ENCODE measurements around the gene DHRS3.

The DHRS3 gene

DNA sequence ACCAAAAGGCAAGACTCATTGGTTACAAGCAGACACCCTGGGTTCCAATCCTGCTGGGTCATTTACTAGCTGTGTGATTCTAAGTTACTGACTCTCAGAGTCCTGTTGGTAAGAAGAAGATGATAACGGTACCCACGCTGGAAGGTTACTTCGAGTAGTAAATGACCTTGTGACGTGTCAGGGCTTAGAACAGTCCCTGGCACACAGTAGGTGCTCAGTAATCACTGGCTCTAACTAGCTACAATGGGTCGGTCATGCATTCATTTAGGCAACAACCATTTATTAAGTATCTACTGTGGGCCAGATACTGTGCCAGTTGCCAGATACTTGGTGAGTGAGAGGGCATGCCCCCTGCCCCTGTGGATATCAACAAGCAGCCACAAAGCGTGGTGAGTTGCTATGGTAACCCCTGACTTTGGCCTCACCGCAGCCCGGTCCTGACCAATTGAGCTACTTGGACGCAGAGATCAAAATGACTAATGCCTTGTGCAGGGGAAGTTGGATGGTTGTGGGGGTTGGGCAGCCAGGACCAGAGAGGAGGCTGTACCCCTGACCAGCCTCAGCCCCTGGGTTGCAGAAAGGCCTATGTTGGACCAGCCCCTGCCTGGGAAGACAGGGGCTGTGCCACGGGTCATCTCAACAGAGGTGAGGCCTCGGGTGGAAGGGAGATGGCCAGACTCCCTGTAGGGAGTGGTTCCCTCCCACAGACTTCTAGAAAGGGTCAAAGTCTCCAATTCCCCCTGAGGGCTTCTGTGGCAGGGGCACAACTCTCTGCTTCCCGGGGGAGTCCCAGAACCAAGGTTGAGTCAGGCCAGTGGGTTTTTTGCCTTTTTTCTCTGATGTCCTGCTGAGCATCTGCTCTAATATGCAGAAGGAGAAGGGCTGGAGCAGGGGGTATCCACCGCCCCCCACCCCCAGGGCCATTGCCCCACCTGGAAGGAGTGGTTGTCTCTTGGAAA lies 16.0 kb downstream of the DHRS3 start:
- in situ Hi-C loops (cut with MboI; ENCODE audit: low sequenced_read_pairs) = no loop called here

DNA sequence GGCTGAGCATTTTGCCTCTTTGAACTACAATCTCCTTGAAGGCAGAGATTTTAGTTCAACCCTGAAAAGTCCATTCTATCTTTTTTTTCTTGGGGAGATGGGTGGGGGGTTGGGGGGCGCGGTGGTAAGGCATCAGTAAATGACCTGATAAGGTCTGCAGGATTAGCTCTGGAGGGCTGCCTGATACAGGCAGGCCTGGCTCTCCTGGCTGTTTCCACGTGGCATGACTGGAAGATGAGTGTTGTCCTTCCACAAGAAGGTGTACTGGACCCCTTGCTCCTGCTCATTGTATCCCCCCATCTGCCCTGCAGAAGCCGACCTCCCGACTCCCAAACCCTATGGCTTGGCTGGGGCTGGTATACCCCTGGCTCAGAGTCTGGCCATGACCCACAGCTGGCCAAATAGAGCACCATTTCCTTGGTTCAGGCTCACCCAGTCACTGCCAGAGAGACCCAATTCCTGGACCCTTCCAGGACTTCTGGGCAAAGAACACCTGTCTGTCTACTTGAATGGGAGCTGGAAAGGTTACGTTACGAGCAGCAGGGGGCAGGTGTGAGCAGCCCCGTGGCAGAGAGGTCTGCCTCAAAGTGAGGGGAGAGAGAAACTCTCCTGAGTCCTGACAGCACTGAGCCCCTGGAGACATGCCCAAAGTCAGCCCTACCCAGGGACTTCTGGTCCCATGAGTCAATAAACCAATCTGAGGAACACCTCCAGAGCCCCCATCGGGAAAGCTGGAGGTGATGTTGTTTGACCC lies 17.0 kb downstream of the DHRS3 start:
- in situ Hi-C loops (cut with MboI; ENCODE audit: low sequenced_read_pairs) = no loop called here

DNA sequence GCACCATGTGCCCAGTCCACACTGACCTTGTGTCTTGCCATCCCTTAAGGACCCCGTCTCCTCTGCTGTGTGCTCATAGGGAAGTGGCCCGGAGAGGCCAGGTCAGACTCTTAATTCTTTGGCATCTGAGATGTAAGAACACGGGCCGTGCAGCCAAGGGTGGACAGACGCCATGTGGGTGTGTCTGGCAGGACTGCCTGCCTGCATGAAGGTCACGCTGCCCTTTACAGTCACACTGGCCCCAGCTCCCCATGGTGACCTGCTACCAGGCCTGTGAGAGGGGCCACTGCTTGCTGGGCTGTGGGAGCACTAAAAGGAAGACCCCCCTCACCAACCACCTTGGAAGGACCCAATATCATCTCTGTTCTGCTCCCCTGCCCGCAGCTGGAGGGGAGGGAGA lies 17.7 kb downstream of the DHRS3 start:
- in situ Hi-C loops (cut with MboI; ENCODE audit: low sequenced_read_pairs) = no loop called here

DNA sequence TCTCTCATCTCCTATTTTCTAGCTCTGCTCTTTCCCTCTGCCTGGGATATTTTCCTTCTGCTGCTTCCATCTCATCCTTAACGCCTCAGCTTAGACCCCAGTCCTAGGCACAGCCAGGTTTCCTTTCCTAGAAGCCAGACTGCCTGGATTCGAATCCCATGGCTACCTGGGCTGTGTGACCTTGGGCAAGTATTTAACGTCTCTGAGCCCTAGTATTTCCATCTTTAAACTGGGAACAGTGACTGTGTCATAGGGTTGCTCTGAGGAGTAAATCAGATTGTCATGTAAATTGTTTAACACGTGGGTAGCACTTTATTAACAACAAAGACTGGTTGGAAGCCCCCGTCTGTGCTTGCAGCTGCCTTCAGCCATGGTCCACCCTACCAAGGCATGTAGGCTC lies 18.4 kb downstream of the DHRS3 start:
- in situ Hi-C loops (cut with MboI; ENCODE audit: low sequenced_read_pairs) = no loop called here

DNA sequence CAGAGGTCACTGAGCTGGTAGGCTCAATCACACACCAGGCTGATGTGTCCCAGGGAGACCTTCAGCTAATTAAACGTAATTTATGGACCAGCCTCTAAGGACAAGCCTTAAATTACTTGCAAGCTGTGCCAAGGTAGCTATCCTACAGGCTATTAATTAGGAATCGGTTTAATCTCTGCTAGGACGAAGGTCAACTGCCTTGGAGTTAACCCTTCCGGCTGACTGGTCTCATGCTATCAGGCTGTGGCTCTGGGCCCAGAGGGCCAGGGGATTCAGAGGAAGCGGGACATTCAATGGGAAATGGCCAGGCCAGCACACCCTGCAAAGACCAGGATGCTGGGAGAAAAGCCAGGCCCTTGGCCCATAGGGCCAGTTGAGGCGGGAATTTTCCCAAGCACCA lies 19.0 kb downstream of the DHRS3 start:
- in situ Hi-C loops (cut with MboI; ENCODE audit: low sequenced_read_pairs) = no loop called here

DNA sequence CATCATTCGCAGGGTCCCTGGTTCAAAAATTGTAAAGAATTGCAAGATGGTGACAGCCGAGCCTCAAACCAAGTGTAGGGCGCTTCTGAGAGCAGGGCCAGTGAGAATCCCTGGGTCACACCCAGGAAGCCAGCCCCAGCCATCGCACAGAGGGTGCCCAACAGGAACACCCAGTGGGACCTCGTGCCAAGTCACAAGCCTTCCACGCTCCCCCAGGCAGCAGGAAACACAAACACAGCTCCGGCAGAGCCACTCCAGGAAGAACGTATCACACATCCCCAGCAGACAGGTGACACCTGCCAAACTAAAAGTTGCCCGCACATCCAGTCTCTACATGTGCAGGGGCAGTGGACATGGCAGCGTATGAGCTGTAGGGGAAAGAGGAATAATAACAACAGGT lies 20.2 kb downstream of the DHRS3 start:
- in situ Hi-C loops (cut with MboI; ENCODE audit: low sequenced_read_pairs) = no loop called here

DNA sequence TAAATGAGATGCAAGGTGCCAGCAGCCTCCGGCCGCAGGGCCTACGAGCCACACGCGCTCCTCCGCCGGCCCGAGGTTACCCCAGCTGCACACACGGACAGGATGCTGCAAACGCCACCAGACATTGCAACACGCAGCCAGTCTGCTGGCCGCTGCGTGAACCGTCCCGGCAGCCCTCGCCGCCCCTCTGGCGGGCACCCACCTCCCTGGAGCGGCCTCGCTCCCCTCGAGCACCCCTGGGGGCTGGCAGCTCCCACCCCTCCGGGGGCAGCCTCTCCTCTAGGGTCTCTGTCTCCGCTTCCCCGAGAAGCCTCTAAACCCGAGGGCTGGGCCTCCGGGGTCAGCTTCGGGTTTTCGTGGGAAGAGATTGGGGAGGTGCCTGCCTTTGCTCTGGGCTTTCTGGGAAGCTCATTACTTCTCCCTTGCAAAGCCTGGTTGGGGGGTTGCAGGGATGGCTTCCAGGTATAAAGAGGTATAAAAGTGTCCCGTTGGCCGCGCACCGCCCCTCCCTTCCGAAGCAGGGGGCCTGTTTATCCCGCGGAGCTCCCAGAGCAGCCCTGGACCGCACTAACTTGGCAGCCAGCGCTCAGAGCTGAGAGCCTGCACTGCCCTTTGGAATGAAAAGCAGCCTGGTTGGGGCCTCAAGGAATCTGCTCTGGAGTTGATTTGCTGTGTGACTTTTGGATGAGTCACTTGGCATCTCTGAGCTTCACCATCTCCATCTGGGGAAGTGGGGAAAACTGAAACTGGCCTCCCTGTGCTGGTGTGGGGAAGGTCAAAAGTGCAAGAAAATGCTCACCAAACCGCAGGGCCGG lies 21.8 kb downstream of the DHRS3 start:
- in situ Hi-C loops (cut with MboI; ENCODE audit: low sequenced_read_pairs) = no loop called here

DNA sequence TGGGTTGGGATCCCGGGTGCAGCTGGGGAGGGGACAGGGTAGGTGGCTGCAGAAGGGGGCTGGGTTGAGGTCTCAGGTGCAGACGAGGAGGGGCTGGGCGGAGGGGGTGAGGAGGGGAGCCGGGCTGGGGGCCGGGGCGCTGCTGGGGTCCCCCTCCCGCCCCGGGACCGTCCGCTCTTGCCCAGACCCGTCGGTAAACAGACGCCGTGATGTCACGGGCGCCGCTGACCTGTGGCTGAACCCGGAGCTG lies 22.3 kb downstream of the DHRS3 start:
- in situ Hi-C loops (cut with MboI; ENCODE audit: low sequenced_read_pairs) = no loop called here

DNA sequence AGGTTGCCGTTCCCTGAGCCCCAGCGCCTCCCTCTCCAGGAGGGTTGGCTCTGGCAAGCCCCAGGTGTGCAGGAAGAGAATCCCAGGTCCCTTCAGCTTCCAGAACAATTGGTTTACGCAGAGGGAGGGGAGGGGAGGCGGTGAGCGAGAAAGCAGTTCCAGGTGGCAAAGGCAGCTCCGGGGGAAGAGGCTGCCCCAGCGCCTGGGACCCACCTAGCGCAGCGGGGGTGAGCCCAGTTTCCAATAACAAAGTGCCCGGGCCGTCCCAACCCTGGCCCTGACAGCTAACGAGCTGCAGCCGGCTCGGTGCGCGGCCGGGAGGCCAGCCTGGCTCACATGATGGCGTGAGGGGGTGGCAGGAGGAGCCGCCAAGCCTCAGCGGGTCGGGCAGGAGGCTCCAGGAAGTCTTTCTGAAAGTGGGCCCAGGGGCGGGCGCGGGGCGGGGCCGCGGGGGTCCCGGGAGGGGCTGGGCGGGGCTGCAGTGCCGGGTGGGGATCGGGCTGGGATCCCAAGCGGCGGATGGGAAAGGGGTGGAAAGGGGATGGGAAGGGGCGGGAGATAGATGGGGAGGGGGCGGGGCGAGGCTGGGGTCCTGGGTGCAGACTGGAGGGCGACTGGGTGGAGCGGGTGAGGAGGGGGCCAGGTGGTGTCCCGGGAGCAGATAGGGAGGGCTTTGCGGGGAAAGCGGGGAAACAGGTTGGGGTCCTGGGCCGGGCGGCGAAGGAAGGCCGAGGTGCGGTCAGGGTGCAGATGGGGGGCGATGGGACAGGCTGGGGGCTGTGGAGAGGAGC lies 22.8 kb downstream of the DHRS3 start:
- in situ Hi-C loops (cut with MboI; ENCODE audit: low sequenced_read_pairs) = no loop called here

DNA sequence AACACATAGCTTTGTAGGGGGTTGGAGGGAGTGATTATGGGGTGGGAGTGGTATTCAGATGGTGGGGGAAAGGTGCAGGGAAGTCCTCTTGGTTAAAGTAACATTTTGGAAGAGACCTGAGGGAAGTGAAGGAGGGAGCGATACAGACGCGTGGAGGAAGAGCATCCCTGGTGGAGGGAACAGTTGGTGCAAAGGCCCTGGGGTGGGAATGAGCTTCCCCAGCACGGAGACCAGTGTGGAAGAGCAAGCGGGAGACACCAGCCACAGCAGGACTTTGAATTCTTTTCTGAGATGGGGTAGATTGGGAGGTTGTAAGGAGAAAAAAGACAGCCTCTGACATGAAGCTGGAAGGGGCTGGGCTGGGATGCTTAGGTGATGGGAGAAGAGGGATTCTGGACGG lies 23.5 kb downstream of the DHRS3 start:
- in situ Hi-C loops (cut with MboI; ENCODE audit: low sequenced_read_pairs) = no loop called here

DNA sequence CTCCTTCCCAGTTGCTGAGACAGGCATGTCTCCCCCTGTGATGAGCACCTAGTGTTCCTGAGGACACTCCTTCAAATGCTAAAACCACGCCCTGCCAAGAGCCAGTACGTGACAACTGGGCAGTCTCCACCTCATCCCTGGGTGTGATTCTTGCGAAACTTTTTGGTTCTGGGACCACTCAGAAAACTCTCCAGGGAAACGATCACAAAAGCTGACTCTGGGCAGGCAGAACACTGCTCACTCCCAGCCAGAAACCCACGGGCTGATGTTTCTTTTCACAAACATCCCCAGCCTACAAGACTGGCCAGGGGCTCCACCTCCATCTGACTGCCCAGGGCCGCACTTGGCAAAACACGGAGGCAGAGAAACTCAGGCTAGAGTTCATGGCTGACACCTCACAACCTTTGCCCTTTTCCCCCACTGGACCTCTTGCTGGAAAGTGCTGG lies 24.4 kb downstream of the DHRS3 start:
- in situ Hi-C loops (cut with MboI; ENCODE audit: low sequenced_read_pairs) = no loop called here

DNA sequence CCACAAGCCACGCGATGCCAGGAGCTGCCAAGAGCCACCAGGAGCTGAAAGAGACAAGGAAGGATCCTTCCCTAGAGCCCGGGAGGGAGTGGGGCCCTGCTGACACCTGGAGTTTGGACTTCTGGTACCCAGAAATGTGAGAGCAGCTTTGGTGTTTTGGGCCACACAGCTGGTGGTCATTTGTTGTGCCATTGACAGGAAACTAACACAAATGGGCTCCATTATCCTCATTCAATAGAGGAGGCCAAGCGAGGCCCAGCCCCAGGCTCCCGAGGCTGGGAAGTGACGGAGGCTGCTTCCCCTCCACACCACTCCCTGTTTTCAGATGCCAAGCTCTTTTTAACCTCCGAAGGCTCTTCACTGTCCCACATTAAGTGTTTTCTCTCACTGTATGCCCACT lies 25.5 kb downstream of the DHRS3 start:
- in situ Hi-C loops (cut with MboI; ENCODE audit: low sequenced_read_pairs) = no loop called here

DNA sequence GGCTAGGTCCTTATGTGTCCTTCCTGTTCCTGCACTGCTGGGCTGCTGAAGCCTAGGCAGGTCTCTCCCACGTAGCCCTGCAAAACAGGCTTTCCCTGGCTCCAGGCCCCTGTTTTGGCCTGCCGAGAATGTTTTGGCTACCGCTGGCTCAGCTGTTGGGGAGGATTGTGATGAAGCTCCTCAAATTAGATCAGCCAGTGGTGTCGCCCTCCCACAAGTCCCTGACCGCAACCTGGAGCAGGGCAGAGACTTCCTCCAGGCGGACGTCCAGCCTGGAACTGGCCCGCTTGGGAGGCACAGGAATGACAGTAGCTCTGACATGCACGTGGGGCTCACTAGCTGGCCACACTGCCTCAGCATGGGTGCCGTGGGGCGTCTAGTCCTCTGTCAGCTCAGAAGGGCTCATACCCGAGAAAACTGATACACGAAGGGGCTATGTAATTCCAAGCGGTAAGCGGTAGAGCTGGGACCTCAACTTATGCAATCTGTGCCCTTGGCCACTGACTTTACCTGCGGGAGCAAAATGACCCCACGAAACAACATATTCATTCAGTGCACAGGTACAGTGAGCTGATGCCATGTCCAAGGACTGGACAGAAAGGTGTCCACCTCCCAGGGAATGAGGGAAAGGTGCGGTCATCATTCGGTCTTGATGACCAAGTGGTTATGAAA lies 26.6 kb downstream of the DHRS3 start:
- in situ Hi-C loops (cut with MboI; ENCODE audit: low sequenced_read_pairs) = no loop called here

DNA sequence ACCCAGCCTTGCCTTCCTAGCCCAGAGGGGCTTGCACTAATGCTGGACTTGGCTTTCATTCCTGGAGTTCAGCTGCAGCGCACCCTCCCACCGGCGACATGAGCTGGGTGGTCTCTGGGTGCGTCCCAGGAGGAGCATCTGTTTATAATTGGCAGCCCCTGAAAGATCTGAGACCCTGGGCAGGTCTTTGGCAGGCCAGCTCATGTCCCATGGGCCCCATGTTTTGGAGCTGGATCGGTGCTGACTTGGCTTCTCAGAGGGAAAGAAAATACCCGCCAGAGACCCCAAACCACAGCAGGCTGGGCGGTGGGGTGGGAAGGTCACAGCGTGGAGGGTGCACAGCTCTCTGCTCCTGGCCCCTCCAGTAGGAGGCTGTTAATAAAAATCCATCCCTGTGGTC lies 29.3 kb downstream of the DHRS3 start:
- in situ Hi-C loops (cut with MboI; ENCODE audit: low sequenced_read_pairs) = no loop called here

DNA sequence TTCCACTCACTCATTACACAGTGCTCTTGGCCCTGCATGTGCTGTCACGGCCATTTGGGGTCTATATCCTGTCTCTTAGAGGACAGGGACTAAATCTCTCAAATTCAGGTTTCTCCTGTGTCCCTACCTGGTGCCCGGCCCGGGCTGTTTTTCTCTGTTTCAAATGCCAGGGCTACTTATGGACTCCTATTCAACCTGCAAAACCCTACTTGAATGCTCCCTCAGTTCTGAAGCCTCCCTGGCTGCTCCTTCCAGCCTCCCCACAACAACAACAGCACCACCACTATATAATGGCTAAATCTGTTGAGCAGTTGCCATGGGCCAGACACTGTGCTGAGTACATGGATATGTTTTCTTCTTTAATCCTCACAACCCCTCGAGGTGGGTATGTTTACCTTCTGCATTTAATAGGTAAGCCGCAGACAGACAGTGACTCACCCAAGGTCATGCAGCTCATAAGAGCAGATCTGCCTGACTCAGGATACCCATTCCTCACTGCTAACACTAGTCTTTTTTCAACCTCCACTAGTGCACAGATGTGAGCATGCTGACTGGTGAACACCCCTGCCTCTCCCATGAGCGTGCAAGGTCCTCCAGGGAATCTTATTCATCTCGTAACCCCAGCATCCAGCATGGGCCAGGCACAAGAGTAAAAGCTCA lies 29.9 kb downstream of the DHRS3 start:
- in situ Hi-C loops (cut with MboI; ENCODE audit: low sequenced_read_pairs) = no loop called here

DNA sequence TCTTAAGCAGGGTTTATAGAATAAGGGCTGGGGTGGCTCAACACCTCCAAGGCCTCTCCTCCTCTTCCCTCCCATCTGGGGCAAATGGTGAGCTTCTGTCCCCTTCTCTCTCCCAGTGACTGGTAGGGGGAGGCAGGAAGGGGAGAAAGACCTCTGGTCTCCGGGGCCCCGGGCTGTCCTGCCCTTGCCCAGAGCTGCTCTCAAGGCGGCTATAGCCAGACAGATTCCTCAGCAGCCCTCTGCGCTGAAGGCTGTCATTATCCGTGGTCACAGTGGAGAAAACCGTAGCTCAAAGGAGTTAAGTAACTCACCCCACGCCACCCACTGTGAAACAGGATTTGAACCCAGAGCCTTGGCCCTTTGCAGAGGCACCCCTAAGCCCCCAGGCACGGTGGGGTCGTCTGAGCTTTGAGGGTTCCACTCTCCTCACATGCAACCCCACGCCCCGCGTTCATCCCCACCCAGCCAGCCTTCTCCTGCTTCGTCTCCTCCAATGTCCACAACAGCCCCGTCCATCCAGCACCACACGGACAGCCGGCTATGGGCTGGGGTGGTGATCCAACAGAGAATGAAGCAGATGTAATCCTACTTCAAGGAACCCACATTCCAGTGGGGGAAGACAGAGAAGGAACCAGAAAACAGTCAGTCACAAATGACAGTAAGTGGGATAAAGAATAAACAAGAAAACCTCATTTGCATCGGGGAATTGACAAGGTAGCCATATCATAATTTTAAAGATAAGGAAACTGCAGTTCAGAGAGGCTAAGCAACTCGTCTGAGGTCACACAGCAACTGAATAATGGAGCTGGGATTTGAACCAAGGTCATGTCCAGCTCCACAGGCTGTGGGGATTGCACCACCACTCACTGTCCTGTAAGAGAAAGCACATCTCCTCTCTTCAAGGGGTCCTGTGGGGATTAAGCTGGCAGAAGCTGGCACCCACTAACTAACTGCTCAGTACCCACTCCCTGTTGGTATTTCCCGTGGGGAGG lies 31.8 kb downstream of the DHRS3 start:
- in situ Hi-C loops (cut with MboI; ENCODE audit: low sequenced_read_pairs) = no loop called here

DNA sequence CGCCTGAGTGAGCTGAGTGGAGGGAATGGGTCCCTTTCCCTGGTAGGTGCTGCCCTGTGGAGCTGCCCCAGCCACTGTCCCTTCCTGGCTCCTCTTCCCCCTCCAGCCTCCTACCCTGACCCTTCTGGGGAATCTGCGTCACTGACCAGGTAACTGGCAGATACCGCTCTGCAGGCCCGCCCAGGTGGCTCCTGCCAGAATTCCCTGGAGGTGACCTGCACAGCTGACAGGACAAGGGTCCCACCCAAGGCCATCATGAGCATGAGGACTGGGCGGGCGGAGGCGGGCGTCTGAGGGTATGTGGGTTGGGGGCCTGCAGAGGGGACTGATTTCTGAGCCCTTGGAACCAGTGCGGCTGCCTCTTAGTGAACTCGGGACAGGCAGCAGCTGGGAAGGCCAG lies 32.5 kb downstream of the DHRS3 start:
- in situ Hi-C loops (cut with MboI; ENCODE audit: low sequenced_read_pairs) = no loop called here

DNA sequence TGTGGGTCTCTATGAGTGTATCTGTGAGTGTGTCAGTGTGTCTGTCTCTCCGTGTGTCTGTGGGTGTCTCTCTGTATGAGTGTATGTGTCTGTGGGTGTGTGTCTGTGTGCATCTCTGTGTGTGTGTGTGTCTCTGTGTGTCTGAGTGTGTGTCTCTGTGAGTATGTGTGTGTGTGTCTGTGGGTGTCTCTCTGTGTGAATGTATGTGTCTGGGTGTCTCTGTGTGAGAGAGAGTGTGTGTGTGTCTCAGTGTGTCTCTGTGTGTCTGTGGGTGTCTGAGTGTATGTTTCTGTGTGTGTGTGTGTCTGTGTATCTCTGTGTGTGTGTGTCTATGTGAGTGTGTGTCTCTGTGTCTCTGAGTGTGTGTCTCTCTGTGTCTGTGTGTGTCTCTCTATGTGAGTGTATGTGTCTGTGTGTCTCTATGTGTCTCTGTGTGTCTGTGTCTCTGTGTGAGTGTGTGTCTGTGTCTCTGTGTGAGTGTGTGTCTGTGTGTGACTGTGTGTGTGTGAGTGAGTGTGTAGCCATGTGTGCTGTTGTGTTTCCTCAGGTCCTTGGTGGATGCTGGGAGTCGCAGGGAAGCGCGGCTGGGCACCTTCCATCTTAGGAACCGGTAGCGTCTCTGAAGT lies 33.0 kb downstream of the DHRS3 start:
- in situ Hi-C loops (cut with MboI; ENCODE audit: low sequenced_read_pairs) = no loop called here

Measured in HL-60/S4 treated with retinoic acid at 250 ng/mL for 4 days and 3 days (cell line).